ENCODE data around the gene IQCB1. TPM values are rescaled to one million over a fixed set of nuclear protein-coding genes. Genes with fewer than 3 reads are reported as not detected.
"Not testable (repeated sequence)": the region's sequence is repeated elsewhere in the genome, so short reads cannot be mapped to it uniquely, and the experiment has no call there.

IQCB1 gene
- total RNA-seq, result 22.7 TPM

- intact Hi-C loops (cut with DNase I), result no loop called here
- DNase-seq (ENCODE audit: low spot score) (peak; percentile 98), ATAC-seq (peak; percentile 100)
Observed at GRCh38 chr3:121834671-121835464, at the start of gene IQCB1, which contains the start of gene EAF2. TSS of gene IQCB1 (minus strand) at chr3:121835060. CDS start at chr3:121828960, 6,100 bp downstream. TSS of gene EAF2 (plus strand) at chr3:121835209. CDS start at chr3:121835286, 77 bp downstream.

- ATAC-seq, result no peak
- intact Hi-C loops (cut with DNase I), result no loop called here
Observed at GRCh38 chr3:121883507-121883906, 48.6 kb upstream of the IQCB1 start.

GRCh38 chr3:121878411-121878810 is 43.6 kb upstream of the IQCB1 start:
- intact Hi-C loops (cut with DNase I), result no loop called here
- ATAC-seq (no peak), DNase-seq (ENCODE audit: low spot score) (no peak)

More at GRCh38 chr3:121883507-121883906, 48.6 kb upstream of the IQCB1 start:
- no peak for DNase-seq (ENCODE audit: low spot score)

- no peak for DNase-seq (ENCODE audit: low spot score)
- intact Hi-C loops (cut with DNase I), result no loop called here
- no peak for ATAC-seq
Observed at GRCh38 chr3:121871430-121871829, 36.6 kb upstream of the IQCB1 start.

- ATAC-seq, result no peak
- intact Hi-C loops (cut with DNase I), result no loop called here
- no peak for DNase-seq (ENCODE audit: low spot score)
Observed at GRCh38 chr3:121870717-121871116, 35.9 kb upstream of the IQCB1 start.

GRCh38 chr3:121869736-121870135 is 34.9 kb upstream of the IQCB1 start:
- no peak for DNase-seq (ENCODE audit: low spot score)
- intact Hi-C loops (cut with DNase I), result no loop called here
- no peak for ATAC-seq

GRCh38 chr3:121863801-121864200 is 28.9 kb upstream of the IQCB1 start:
- DNase-seq (ENCODE audit: low spot score) (no peak), ATAC-seq (no peak)
- intact Hi-C loops (cut with DNase I), result no loop called here

- intact Hi-C loops (cut with DNase I); ATAC-seq: not testable (repeated sequence)
Observed at GRCh38 chr3:121863247-121863646, 28.4 kb upstream of the IQCB1 start.

GRCh38 chr3:121857778-121858177 is 22.9 kb upstream of the IQCB1 start:
- ATAC-seq; DNase-seq (ENCODE audit: low spot score); intact Hi-C loops (cut with DNase I): not testable (repeated sequence)

More at GRCh38 chr3:121863247-121863646, 28.4 kb upstream of the IQCB1 start:
- not testable (repeated sequence) for DNase-seq (ENCODE audit: low spot score)

- intact Hi-C loops (cut with DNase I), result no loop called here
- no peak for ATAC-seq
- no peak for DNase-seq (ENCODE audit: low spot score)
Observed at GRCh38 chr3:121855555-121855954, 20.7 kb upstream of the IQCB1 start.

- no peak for ATAC-seq
- intact Hi-C loops (cut with DNase I), result no loop called here
- DNase-seq (ENCODE audit: low spot score), result no peak
Observed at GRCh38 chr3:121852256-121852655, 17.4 kb upstream of the IQCB1 start.

GRCh38 chr3:121844892-121845291 is 10.0 kb upstream of the IQCB1 start:
- intact Hi-C loops (cut with DNase I), result no loop called here
- DNase-seq (ENCODE audit: low spot score) (no peak), ATAC-seq (no peak)

- no peak for DNase-seq (ENCODE audit: low spot score)
- ATAC-seq, result no peak
- intact Hi-C loops (cut with DNase I), result no loop called here
Observed at GRCh38 chr3:121839962-121840361, 5.1 kb upstream of the IQCB1 start.

GRCh38 chr3:121836481-121836880 is 1.6 kb upstream of the IQCB1 start:
- DNase-seq (ENCODE audit: low spot score) (no peak), ATAC-seq (no peak)
- intact Hi-C loops (cut with DNase I), result no loop called here

GRCh38 chr3:121836064-121836463 is 1.2 kb upstream of the IQCB1 start:
- intact Hi-C loops (cut with DNase I), result no loop called here
- DNase-seq (ENCODE audit: low spot score), result no peak
- no peak for ATAC-seq

- intact Hi-C loops (cut with DNase I), result no loop called here
- ATAC-seq (peak; percentile 49), DNase-seq (ENCODE audit: low spot score) (no peak)
Observed at GRCh38 chr3:121835465-121835801, 573 bp upstream of the IQCB1 start.

- ATAC-seq (peak; percentile 4), DNase-seq (ENCODE audit: low spot score) (no peak)
- intact Hi-C loops (cut with DNase I), result no loop called here
Observed at GRCh38 chr3:121834157-121834670, 646 bp downstream of the IQCB1 start.

GRCh38 chr3:121822973-121823372 is 11.9 kb downstream of the IQCB1 start:
- intact Hi-C loops (cut with DNase I), result no loop called here
- no peak for DNase-seq (ENCODE audit: low spot score)

GRCh38 chr3:121821421-121822199 is 13.2 kb downstream of the IQCB1 start:
- DNase-seq (ENCODE audit: low spot score) (no peak), ATAC-seq (no peak)
- intact Hi-C loops (cut with DNase I), result no loop called here

More at GRCh38 chr3:121822973-121823372, 11.9 kb downstream of the IQCB1 start:
- no peak for ATAC-seq

- ATAC-seq, result no peak
- intact Hi-C loops (cut with DNase I), result no loop called here
- no peak for DNase-seq (ENCODE audit: low spot score)
Observed at GRCh38 chr3:121819236-121819635, 15.6 kb downstream of the IQCB1 start.
